ENCODE measurements around the gene TACC2.

GRCh38 chr10:122301055-122301810, 312.3 kb downstream of the TACC2 start:
- TF ChIP-seq CTCF (IDR thresholded peaks at IDR 0.05; ENCODE audit: low read length), result no peak
- no peak for TF ChIP-seq EZH2 (IDR thresholded peaks at IDR 0.05; ENCODE audit: borderline replicate concordance, low read length)
